H1 (cell line): Measurements from ENCODE around the gene UMODL1. TPM values are rescaled to one million over a fixed set of nuclear protein-coding genes. Genes with fewer than 3 reads are reported as not detected.

Experiments used
- CTCF ChIA-PET: fragments of 300-600 bp; sonication (Branson Sonifier 250); formaldehyde crosslinking; loops from one replicate; lab custom pipeline; 2021; ENCODE audit not compliant: partially characterized antibody; lab: Charles Lee
- POLR2A ChIA-PET: fragments of 300-600 bp; sonication (Branson Sonifier 250); formaldehyde crosslinking; loops from one replicate; lab custom pipeline; 2021; ENCODE audit warnings: inconsistent platforms; ENCODE audit not compliant: partially characterized antibody; lab: Charles Lee
- DNase-seq, 2 experiments: peaks; one replicate each; pipeline versions ENCODE4 v3.0.0 to v3.0.0-alpha.2; 2010 to 2022; ENCODE audit warnings: low spot score in 2 of 2, low read depth in 1 of 2, mixed read lengths in 1 of 2
- FAIRE-seq: peaks from 2 replicates; lab custom pipeline; 2011; peaks lifted over from hg19 to GRCh38; lab: Jason Lieb, UNC
- H2AFZ ChIP-seq: 2 replicates; pipeline ENCODE4 v1.8.1; 2012; ENCODE audit warnings: low read length, inconsistent platforms
- H2AK5ac ChIP-seq: 2 replicates; pipeline ENCODE4 v1.6.1; 2013; ENCODE audit warnings: low read depth, low read length
- H2BK120ac ChIP-seq: replicated peaks from 2 replicates; pipeline ENCODE3; 2013; ENCODE audit warnings: low read depth, low read length, inconsistent platforms
- H2BK12ac ChIP-seq: 2 replicates; pipeline ENCODE4 v1.6.1; 2013; ENCODE audit warnings: low read depth, low read length
- H2BK15ac ChIP-seq: 2 replicates; pipeline ENCODE4 v1.6.1; 2013; ENCODE audit warnings: low read length
- H2BK20ac ChIP-seq: 2 replicates; pipeline ENCODE4 v1.6.1; 2013; ENCODE audit warnings: low read length
- H2BK5ac ChIP-seq: 2 replicates; pipeline ENCODE4 v1.6.1; 2013; ENCODE audit warnings: low read depth, low read length
- H3K14ac ChIP-seq: 2 replicates; pipeline ENCODE4 v1.6.1; 2013; ENCODE audit warnings: inconsistent platforms; ENCODE audit not compliant: insufficient read length
- H3K18ac ChIP-seq: 2 replicates; pipeline ENCODE4 v1.6.1; 2013; ENCODE audit warnings: low read length; ENCODE audit errors: extremely low read depth
- H3K23ac ChIP-seq: 2 replicates; pipeline ENCODE4 v1.6.1; 2013; ENCODE audit warnings: inconsistent platforms; ENCODE audit not compliant: insufficient read length
- H3K23me2 ChIP-seq: 2 replicates; pipeline ENCODE4 v1.6.1; 2013; ENCODE audit warnings: low read depth, low read length
- H3K27ac ChIP-seq: 2 replicates; pipeline ENCODE4 v1.6.1; 2011; ENCODE audit warnings: low read depth, low read length, inconsistent platforms
- H3K27me3 ChIP-seq, 4 experiments: replicated peaks in 1 of 4; 1 replicate in 1 of 4; 2 replicates in 3 of 4; pipeline versions ENCODE4 v1.6.1 to v1.8.1; 2011 to 2013; ENCODE audit warnings: low read length in 3 of 4, mild to moderate bottlenecking in 3 of 4, inconsistent platforms in 2 of 4, mixed read lengths in 2 of 4, moderate library complexity in 1 of 4; ENCODE audit not compliant: control insufficient read depth in 3 of 4, insufficient read depth in 3 of 4; ENCODE audit errors: extremely low read depth in 1 of 4
- H3K36me3 ChIP-seq, 4 experiments: 2 replicates each; pipeline versions ENCODE4 v1.6.1 to v1.8.1; 2011 to 2013; ENCODE audit warnings: mild to moderate bottlenecking in 4 of 4, low read length in 3 of 4, moderate library complexity in 2 of 4, control low read depth in 1 of 4, inconsistent platforms in 1 of 4; ENCODE audit not compliant: insufficient read depth in 4 of 4, control insufficient read depth in 2 of 4
- H3K4ac ChIP-seq: replicated peaks from 2 replicates; pipeline ENCODE3; 2013; ENCODE audit warnings: low read length, low read depth, mixed read lengths, inconsistent platforms; ENCODE audit not compliant: insufficient read length
- H3K4me1 ChIP-seq, 4 experiments: replicated peaks in 1 of 4; 1 replicate in 1 of 4; 2 replicates in 3 of 4; pipeline versions ENCODE4 v1.6.1 to v1.8.1; 2011 to 2013; ENCODE audit warnings: low read length in 3 of 4, inconsistent platforms in 2 of 4, mixed read lengths in 1 of 4; ENCODE audit not compliant: insufficient read depth in 4 of 4, control insufficient read depth in 3 of 4
- H3K4me2 ChIP-seq, 2 experiments: 2 replicates each; pipeline versions ENCODE4 v1.6.1 to v1.8.1; 2011 to 2013; ENCODE audit warnings: low read depth in 2 of 2, low read length in 2 of 2, control low read depth in 1 of 2, inconsistent platforms in 1 of 2, mild to moderate bottlenecking in 1 of 2; ENCODE audit not compliant: insufficient read depth in 1 of 2
- H3K4me3 ChIP-seq, 4 experiments: fragments of 200-600, 300-600 bp in 1 of 4; sonication (generic), shearing (Covaris generic), sonication (Bioruptor Twin) in 1 of 4; 2 replicates each; pipeline versions ENCODE4 v1.5.1 to v1.8.1; 2011 to 2016; ENCODE audit warnings: low read length in 4 of 4, low read depth in 3 of 4, control low read depth in 2 of 4, inconsistent platforms in 2 of 4, mild to moderate bottlenecking in 2 of 4, mixed read lengths in 1 of 4, moderate library complexity in 1 of 4; ENCODE audit not compliant: insufficient read depth in 2 of 4; ENCODE audit errors: extremely low read depth in 1 of 4
- H3K56ac ChIP-seq: replicated peaks from 2 replicates; pipeline ENCODE3; 2013; ENCODE audit warnings: low read depth, mild to moderate bottlenecking, mixed read lengths, low read length, inconsistent platforms; ENCODE audit not compliant: insufficient read length
- H3K79me1 ChIP-seq: 2 replicates; pipeline ENCODE4 v1.6.1; 2013; ENCODE audit warnings: low read depth, low read length, control low read depth
- H3K79me2 ChIP-seq, 2 experiments: 2 replicates each; pipeline versions ENCODE4 v1.6.1 to v1.8.1; 2012 to 2013; ENCODE audit warnings: low read length in 2 of 2, mild to moderate bottlenecking in 2 of 2, inconsistent platforms in 1 of 2; ENCODE audit not compliant: insufficient read depth in 2 of 2, control insufficient read depth in 1 of 2
- H3K9ac ChIP-seq, 4 experiments: replicated peaks in 1 of 4; 1 replicate in 1 of 4; 2 replicates in 3 of 4; pipeline versions ENCODE4 v1.6.1 to v1.8.1; 2011 to 2013; ENCODE audit warnings: low read depth in 3 of 4, low read length in 3 of 4, control low read depth in 2 of 4, mild to moderate bottlenecking in 2 of 4, moderate library complexity in 2 of 4, inconsistent platforms in 1 of 4; ENCODE audit errors: extremely low read depth in 1 of 4
- H3K9me3 ChIP-seq, 2 experiments: 2 replicates each; pipeline versions ENCODE4 v1.6.1 to v1.8.1; 2012 to 2013; ENCODE audit warnings: mild to moderate bottlenecking in 2 of 2, moderate library complexity in 2 of 2, control low read depth in 1 of 2, inconsistent platforms in 1 of 2, low read depth in 1 of 2, low read length in 1 of 2, mixed read lengths in 1 of 2; ENCODE audit not compliant: insufficient read depth in 2 of 2
- H4K20me1 ChIP-seq, 2 experiments: replicated peaks in 1 of 2; 2 replicates each; pipeline versions ENCODE3 to v1.8.1; 2011 to 2013; ENCODE audit warnings: inconsistent platforms in 2 of 2, low read length in 2 of 2, mild to moderate bottlenecking in 1 of 2; ENCODE audit not compliant: insufficient read depth in 2 of 2, control insufficient read depth in 1 of 2
- H4K5ac ChIP-seq: 2 replicates; pipeline ENCODE4 v1.6.1; 2013; ENCODE audit warnings: low read length, low read depth, mixed read lengths, inconsistent platforms; ENCODE audit not compliant: insufficient read length
- H4K8ac ChIP-seq: 2 replicates; pipeline ENCODE4 v1.8.0; 2013; ENCODE audit warnings: mild to moderate bottlenecking, moderate library complexity, low read length, inconsistent platforms; ENCODE audit not compliant: insufficient read depth; ENCODE audit errors: extremely low read depth
- H4K91ac ChIP-seq: replicated peaks from 2 replicates; pipeline ENCODE3; 2013; ENCODE audit warnings: low read length, mixed read lengths, inconsistent platforms; ENCODE audit not compliant: insufficient read length
- BRCA1 ChIP-seq: IDR thresholded peaks from 2 replicates; pipeline ENCODE4 v1.6.1; 2012; ENCODE audit warnings: low read depth, low read length, improper control_type of control experiment
- CEBPB ChIP-seq: IDR thresholded peaks from 2 replicates; pipeline ENCODE4 v1.6.1; 2012; ENCODE audit warnings: low read depth, low read length
- CTCF ChIP-seq, 3 experiments: IDR thresholded peaks; 1 replicate in 2 of 3; 2 replicates in 1 of 3; pipeline versions ENCODE4 v1.5.1 to v1.6.1; 2011; ENCODE audit warnings: low read length in 3 of 3, mild to moderate bottlenecking in 3 of 3, inconsistent platforms in 2 of 3, low read depth in 1 of 3, moderate library complexity in 1 of 3; ENCODE audit not compliant: insufficient read depth in 1 of 3; ENCODE audit errors: control extremely low read depth in 1 of 3
- EGR1 ChIP-seq: IDR thresholded peaks from 2 replicates; pipeline ENCODE4 v1.6.1; 2011; ENCODE audit warnings: low read depth, low read length, borderline replicate concordance
- EZH2 ChIP-seq: fragments of 200-600 bp; sonication (generic); IDR thresholded peaks from 2 replicates; pipeline ENCODE4 v1.7.1; 2012; ENCODE audit warnings: low read depth, mild to moderate bottlenecking, moderate library complexity, low read length, inconsistent platforms; ENCODE audit not compliant: severe bottlenecking
- POU5F1 ChIP-seq: IDR thresholded peaks from 2 replicates; pipeline ENCODE4 v1.6.1; 2011; ENCODE audit warnings: low read depth, mild to moderate bottlenecking, low read length, moderate library complexity
- SIN3A ChIP-seq, 2 experiments: IDR thresholded peaks in 1 of 2; conservative IDR thresholded peaks in 1 of 2; 2 replicates each; pipeline ENCODE4 v1.6.1; 2011 to 2012; ENCODE audit warnings: low read length in 2 of 2, improper control_type of control experiment in 1 of 2, low read depth in 1 of 2, mild to moderate bottlenecking in 1 of 2
- SP4 ChIP-seq: IDR thresholded peaks from 2 replicates; pipeline ENCODE4 v1.6.1; 2012; ENCODE audit warnings: low read length, inconsistent platforms
- USF2 ChIP-seq: IDR thresholded peaks from 2 replicates; pipeline ENCODE4 v1.6.1; 2011; ENCODE audit warnings: low read length, improper control_type of control experiment
- YY1 ChIP-seq: IDR thresholded peaks from 2 replicates; pipeline ENCODE4 v1.6.1; 2011; ENCODE audit warnings: low read depth, mild to moderate bottlenecking, low read length
- WGBS, 2 experiments: shearing (Covaris generic) in 1 of 2; methylation state at CpG; one replicate each; pipeline versions ENCODE4 v1.1.6 to v1.1.7; 2013 to 2015; ENCODE audit warnings: low lambda C conversion rate in 2 of 2, mixed read lengths in 2 of 2, inconsistent platforms in 1 of 2, low coverage in 1 of 2, missing lambda C conversion rate in 1 of 2; ENCODE audit not compliant: insufficient replicate concordance in 2 of 2, insufficient coverage in 1 of 2, insufficient read length in 1 of 2; ENCODE audit errors: extremely low coverage in 1 of 2, missing lambda C conversion rate in 1 of 2; 5-methylcytosine and 5-hydroxymethylcytosine counted together
- polyA plus RNA-seq, 7 experiments: library from polyadenylated mRNA; depleted of rRNA in 3 of 7; stranded (reverse) in 5 of 7; unstranded in 2 of 7; fragments of >200 nt in 5 of 7; fragments of 200-250 nt in 2 of 7; gene quantifications; 1 replicate in 5 of 7; 2 replicates in 1 of 7; 4 replicates in 1 of 7; pipeline versions ENCODE4 v1.2.1 to v1.2.3, GENCODE V29; 2011 to 2013; ENCODE audit warnings: missing spikeins in 2 of 7, mixed read lengths in 2 of 7
- total RNA-seq: library from RNA; stranded (reverse); fragmentation: NEBNext Ultra II Directional; extraction: Animal tissue kit (Norgen Biotek cat#: 25700); gene quantifications from 2 replicates; pipeline ENCODE4 v1.2.1, GENCODE V29; 2021

The UMODL1 gene
- total and polyA plus RNA-seq, 2 of the 8 experiments (the other 6 are each of a cell fraction or from before 2014, with no cell fraction given): not detected

- no peak overlapping the region for H2BK15ac ChIP-seq
- DNase-seq: no peak
- TF ChIP-seq EGR1 (no peak), YY1 (no peak), POU5F1 (no peak), SP4 (no peak), BRCA1 (no peak), USF2 (no peak), EZH2 (no peak), CEBPB (no peak), CTCF (IDR thresholded peaks at IDR 0.05; ENCODE audit: control extremely low read depth in 1 of 3, insufficient read depth in 1 of 3, low read depth in 1 of 3, low read length in 3 of 3) (no peak), SIN3A (conservative IDR thresholded peaks at IDR 0.05 in 1 of 2, IDR thresholded peaks at IDR 0.05 in 1 of 2; ENCODE audit: low read depth in 1 of 2, low read length in 2 of 2) (no peak)
Observed at GRCh38 chr21:42160111-42160721, 89.1 kb downstream of the UMODL1 start.

More at GRCh38 chr21:42160111-42160721, 89.1 kb downstream of the UMODL1 start:
- no peak overlapping the region for H3K4me3 ChIP-seq
- peaks cover 0 to 5% (median 2%) of the 10 kb centered on the region in 4 experiments; a peak in 5 of 7 replicates for H3K4me1 ChIP-seq
- H3K14ac ChIP-seq: no peak overlapping the region
- H2BK20ac ChIP-seq: no peak overlapping the region
- H3K36me3 ChIP-seq: no peaks in the 10 kb centered on the region
- no peak overlapping the region for H2AFZ ChIP-seq
- H3K79me2 ChIP-seq: no peaks in the 10 kb centered on the region
- peaks cover 4% of the 10 kb centered on the region; the same call in 1 of the 2 replicates for H3K23me2 ChIP-seq
- H4K20me1 ChIP-seq: no peaks in the 10 kb centered on the region
- no peak for FAIRE-seq
- no peak overlapping the region for H4K8ac ChIP-seq
- H2AK5ac ChIP-seq: no peak overlapping the region
- no peak overlapping the region for H4K91ac ChIP-seq
- no peak overlapping the region for H3K27ac ChIP-seq
- no peaks in the 10 kb centered on the region for H3K79me1 ChIP-seq
- no peak overlapping the region for H2BK5ac ChIP-seq
- ChIA-PET POLR2A (no interaction called here), CTCF (interaction anchor here (0.6 to 1.4 kb wide), 4 partner anchors 15 to 212 kb away, joined by 3 to 5 read pairs (median 4); no protein-coding TSS in a partner anchor)
- no peak overlapping the region for H3K56ac ChIP-seq
- H3K9me3 ChIP-seq: no peaks in the 10 kb centered on the region
- no peak overlapping the region for H2BK12ac ChIP-seq
- H4K5ac ChIP-seq: no peak overlapping the region
- no peak overlapping the region for H3K4me2 ChIP-seq
- 89% methylated on average over 12 of the region's 25 CpGs; no CpG with 5 or more reads in 1 of the 2 experiments for WGBS, 2 experiments
- H3K27me3 ChIP-seq: no peaks in the 10 kb centered on the region
- no peak overlapping the region for H3K4ac ChIP-seq
- no peak overlapping the region for H2BK120ac ChIP-seq
- no peak overlapping the region for H3K23ac ChIP-seq
- no peak overlapping the region for H3K18ac ChIP-seq
- no peak overlapping the region for H3K9ac ChIP-seq
